GM12891 (cell line): Measurements from ENCODE around the gene SFXN3.
A peak's percentile ranks its signal among the peaks of the same experiment; 100 is the strongest.

Experiments used
- DNase-seq: peaks from one replicate; pipeline ENCODE4 v3.0.0; 2011; ENCODE audit warnings: low spot score; ENCODE audit not compliant: insufficient read length
- FAIRE-seq: peaks from 2 replicates; lab custom pipeline; 2011; peaks lifted over from hg19 to GRCh38; lab: Jason Lieb, UNC
- PAX5 ChIP-seq: IDR thresholded peaks from 2 replicates; pipeline ENCODE4 v1.6.1; 2011; ENCODE audit warnings: low read length, moderate library complexity, mild to moderate bottlenecking; ENCODE audit not compliant: insufficient read depth, severe bottlenecking
- POLR2A ChIP-seq: IDR thresholded peaks from 2 replicates; pipeline ENCODE4 v1.6.1; 2011; ENCODE audit warnings: low read depth, low read length, control low read depth
- POLR2AphosphoS5 ChIP-seq: IDR thresholded peaks from 2 replicates; pipeline ENCODE4 v1.6.1; 2011; ENCODE audit warnings: low read depth, low read length, control low read depth
- POU2F2 ChIP-seq: IDR thresholded peaks from 2 replicates; pipeline ENCODE4 v1.6.1; 2011; ENCODE audit warnings: low read depth, mild to moderate bottlenecking, control low read depth, low read length, moderate library complexity
- SPI1 ChIP-seq: IDR thresholded peaks from 2 replicates; pipeline ENCODE4 v1.6.1; 2011; ENCODE audit warnings: low read depth, low read length, control low read depth
- TAF1 ChIP-seq: IDR thresholded peaks from 2 replicates; pipeline ENCODE4 v1.6.1; 2011; ENCODE audit warnings: low read depth, low read length, control low read depth

Gene SFXN3

DNA sequence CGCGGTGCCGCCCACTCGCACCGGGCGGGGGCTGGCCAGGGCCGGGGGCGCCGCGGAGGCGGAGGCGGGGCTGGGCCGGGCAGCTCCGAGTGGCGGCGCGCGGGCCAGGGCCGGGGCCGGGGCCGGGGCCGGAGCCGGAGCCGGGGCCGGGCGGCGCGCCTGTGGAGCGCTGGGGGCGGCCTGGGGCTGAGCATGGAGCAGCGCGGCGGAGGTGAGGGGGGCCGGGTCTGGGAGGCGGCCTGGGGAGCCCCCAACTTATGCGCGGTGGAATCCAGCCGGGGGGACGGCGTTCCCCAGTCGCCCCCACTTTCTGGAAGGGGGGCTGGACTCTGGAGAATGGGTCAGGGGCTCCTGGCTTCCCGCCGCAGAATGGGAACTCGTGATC lies 31.3 kb upstream of the SFXN3 start, which contains the start of gene LZTS2:
LZTS2 (plus strand) TSS at position 67 of the 385 bp plus-strand sequence. CDS start 2,731 bp downstream, outside the sequence.
- no peak for FAIRE-seq
- no peak for DNase-seq
- TF ChIP-seq PAX5: no peak
- no peak for TF ChIP-seq POLR2AphosphoS5
- no peak for TF ChIP-seq POU2F2
- TF ChIP-seq TAF1: no peak
- no peak for TF ChIP-seq SPI1

DNA sequence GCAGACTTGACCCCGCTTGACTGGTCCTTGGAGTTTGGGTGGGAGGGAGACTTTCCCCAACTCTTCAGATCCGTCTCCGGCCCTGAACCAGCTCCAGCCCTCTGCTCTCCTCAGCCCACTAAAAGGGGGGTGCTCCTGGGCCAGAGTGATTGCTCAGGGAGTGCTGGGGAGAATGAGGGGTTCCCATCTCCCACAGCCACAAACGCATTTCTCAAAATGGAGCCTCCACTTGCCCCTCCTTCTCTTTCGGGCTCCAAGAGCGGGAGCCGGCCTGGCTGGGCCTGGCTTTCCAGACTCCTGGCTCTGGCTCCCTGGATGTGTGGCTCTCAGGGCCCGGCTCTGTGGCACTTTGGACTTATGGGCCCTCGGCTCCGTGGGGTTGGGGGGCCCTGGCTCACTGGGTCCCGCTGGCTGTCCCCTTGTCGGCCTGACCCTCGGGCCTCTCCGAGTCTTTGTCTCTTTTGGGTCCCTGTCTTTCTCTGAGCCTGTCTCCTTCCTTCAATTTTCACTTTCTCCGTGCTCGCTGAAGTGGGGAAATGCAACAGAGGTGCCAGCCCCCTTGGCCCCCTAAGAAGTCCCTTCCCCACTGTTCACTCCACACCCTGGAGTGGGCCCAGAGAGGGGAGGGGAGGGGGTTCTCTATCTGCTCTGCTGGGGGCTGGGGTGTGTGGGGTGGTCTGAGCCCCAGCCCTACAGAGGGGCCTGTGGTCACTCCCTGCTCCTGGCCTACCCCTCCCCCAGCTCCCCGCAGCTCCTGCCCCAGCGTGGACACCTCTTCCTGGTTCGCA lies 30.7 kb upstream of the SFXN3 start:
- no peak for FAIRE-seq
- TF ChIP-seq POLR2A (no peak), POU2F2 (no peak), POLR2AphosphoS5 (no peak), PAX5 (no peak), SPI1 (no peak), TAF1 (no peak)
- DNase-seq: no peak

DNA sequence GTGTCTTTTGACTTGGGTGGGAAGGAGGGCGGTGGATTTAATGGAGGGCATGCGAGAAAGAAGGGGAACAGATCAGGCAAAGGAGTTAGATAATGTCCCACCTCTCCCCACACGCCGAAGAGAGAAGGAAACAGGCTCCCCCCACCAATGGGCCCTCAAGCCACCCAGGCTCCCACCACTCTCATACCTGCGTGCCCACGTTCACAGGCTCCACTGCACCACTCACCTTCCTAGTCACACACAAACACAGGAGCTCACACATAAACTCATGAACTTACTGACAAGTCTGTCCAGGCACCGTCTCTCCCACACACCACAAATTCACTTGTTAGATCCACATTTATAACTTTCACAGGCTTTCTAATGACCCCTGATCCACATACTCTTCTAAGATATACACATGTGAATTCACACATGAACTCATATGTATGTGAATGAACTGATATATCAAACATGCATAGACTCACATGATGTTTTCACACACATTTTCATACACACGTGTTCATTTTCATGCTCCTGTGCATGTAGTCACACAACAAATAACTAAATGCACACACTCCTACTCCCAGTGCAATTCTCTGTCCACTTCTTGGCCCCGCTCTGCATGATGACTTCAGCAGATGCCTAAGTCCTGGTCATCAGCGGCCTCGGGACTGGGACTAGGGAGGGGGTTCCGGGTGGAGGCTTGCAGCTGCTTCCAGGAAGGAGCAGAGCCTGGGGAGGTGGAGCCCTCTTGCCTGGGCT lies 29.9 kb upstream of the SFXN3 start:
- no peak for DNase-seq
- FAIRE-seq: peak; percentile 77

DNA sequence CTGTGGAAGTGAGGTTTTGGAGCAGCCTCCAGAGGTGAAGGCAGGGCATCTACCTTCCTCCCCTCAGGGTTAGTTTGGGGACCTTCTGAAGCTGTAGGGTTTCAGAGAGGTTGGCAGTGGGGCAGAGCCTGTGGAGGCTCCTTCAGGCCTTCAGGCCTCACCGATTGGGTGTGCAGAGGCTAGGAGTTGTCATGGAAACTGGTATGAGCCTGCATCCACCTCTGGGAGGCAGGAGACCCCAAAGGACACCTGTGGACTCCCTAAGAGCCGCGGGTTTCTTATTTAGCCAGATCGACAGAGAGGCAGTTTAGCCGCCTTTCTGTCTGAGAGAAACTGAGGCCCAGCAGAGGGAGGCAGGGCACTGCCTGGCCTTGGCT lies 29.4 kb upstream of the SFXN3 start:
- DNase-seq (no peak), FAIRE-seq (no peak)
- no peak for TF ChIP-seq POU2F2
- TF ChIP-seq TAF1: no peak

More for the DNA sequence above, 29.9 kb upstream of the SFXN3 start:
- TF ChIP-seq TAF1 (no peak), POLR2A (no peak), POLR2AphosphoS5 (no peak), SPI1 (no peak), PAX5 (no peak), POU2F2 (no peak)

DNA sequence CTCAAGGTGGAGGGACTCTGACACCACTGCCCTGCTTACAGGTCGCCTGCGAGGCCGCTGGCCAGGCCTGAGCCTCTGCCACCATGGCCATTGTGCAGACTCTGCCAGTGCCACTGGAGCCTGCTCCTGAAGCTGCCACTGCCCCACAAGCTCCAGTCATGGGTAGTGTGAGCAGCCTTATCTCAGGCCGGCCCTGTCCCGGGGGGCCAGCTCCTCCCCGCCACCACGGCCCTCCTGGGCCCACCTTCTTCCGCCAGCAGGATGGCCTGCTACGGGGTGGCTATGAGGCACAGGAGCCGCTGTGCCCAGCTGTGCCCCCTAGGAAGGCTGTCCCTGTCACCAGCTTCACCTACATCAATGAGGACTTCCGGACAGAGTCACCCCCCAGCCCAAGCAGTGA lies 28.6 kb upstream of the SFXN3 start:
- FAIRE-seq (no peak), DNase-seq (no peak)
- TF ChIP-seq SPI1: no peak
- no peak for TF ChIP-seq PAX5

DNA sequence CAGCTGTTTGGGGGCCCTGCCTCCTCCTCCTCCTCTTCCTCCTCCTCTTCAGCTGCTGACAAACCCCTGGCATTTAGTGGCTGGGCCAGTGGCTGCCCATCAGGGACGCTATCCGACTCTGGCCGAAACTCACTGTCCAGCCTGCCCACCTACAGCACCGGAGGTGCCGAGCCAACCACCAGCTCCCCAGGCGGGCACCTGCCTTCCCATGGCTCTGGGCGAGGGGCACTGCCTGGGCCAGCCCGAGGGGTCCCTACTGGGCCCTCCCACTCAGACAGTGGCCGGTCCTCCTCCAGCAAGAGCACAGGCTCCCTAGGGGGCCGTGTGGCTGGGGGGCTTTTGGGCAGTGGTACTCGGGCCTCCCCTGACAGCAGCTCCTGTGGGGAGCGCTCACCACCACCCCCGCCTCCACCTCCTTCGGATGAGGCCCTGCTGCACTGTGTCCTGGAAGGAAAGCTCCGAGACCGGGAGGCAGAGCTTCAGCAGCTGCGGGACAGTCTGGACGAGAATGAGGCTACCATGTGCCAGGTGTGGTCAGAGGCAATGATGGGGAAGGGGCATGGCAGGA lies 27.3 kb upstream of the SFXN3 start:
- no peak for DNase-seq
- no peak for FAIRE-seq
- TF ChIP-seq POLR2AphosphoS5 (no peak), PAX5 (no peak)

DNA sequence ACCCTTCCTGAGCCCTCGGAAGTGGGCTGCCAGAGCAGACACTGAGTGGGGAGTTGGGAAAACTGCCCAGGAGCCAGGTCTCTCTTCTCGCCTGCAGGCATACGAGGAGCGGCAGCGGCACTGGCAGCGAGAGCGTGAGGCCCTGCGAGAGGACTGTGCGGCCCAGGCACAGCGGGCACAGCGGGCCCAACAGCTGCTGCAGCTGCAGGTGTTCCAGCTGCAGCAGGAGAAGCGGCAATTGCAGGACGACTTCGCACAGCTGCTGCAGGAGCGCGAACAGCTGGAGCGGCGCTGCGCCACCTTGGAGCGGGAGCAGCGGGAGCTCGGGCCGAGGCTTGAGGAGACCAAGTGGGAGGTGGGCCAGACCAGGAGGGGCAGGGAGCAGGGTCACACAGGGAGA lies 25.7 kb upstream of the SFXN3 start:
- FAIRE-seq (no peak), DNase-seq (no peak)
- TF ChIP-seq POLR2AphosphoS5 (no peak), TAF1 (no peak)

DNA sequence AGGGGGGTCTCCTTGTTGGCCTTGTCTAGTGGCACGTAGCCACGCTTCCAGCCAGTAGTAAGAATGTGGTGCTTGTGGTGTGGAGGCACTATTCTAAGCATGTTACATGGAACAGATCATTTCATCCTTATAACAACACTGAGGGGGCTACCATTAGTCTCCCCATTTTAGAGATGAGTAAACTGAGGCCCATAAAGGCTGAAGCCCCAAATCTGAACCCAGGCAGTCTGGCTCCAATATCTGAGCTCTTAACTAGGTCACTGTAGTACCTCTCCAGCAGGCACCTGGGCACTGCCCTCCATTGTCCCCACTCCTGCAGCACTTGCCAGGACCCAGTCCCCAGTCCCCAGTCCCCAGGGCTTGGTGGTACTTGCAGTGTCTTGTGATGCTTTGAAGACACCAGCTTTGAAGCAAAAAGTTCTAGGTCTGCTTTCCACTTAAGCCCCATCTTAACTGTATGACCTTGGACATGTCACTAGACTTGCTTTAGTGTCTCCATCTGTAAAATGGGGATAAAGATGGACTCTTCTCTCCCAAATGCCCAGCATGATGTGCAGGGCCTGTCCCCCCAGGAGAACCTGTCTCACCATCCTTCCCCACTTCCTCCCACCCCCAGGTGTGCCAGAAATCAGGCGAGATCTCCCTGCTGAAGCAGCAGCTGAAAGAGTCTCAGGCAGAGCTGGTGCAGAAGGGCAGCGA lies 25.0 kb upstream of the SFXN3 start:
- FAIRE-seq (no peak), DNase-seq (no peak)
- TF ChIP-seq POU2F2: no peak
- TF ChIP-seq SPI1: no peak
- TF ChIP-seq PAX5: no peak
- TF ChIP-seq POLR2AphosphoS5: no peak

DNA sequence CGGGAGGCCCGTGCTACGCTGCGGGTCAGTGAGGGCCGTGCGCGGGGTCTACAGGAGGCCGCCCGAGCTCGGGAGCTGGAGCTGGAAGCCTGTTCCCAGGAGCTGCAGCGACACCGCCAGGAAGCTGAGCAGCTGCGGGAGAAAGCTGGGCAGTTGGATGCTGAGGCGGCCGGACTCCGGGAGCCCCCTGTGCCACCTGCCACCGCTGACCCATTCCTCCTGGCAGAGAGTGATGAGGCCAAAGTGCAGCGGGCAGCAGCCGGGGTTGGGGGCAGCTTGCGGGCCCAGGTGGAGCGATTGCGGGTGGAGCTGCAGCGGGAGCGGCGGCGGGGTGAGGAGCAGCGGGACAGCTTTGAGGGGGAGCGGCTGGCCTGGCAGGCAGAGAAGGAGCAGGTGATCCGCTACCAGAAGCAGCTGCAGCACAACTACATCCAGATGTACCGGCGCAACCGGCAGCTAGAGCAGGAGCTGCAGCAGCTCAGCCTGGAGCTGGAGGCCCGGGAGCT lies 24.4 kb upstream of the SFXN3 start:
- no peak for TF ChIP-seq POU2F2
- DNase-seq: no peak
- FAIRE-seq: no peak

DNA sequence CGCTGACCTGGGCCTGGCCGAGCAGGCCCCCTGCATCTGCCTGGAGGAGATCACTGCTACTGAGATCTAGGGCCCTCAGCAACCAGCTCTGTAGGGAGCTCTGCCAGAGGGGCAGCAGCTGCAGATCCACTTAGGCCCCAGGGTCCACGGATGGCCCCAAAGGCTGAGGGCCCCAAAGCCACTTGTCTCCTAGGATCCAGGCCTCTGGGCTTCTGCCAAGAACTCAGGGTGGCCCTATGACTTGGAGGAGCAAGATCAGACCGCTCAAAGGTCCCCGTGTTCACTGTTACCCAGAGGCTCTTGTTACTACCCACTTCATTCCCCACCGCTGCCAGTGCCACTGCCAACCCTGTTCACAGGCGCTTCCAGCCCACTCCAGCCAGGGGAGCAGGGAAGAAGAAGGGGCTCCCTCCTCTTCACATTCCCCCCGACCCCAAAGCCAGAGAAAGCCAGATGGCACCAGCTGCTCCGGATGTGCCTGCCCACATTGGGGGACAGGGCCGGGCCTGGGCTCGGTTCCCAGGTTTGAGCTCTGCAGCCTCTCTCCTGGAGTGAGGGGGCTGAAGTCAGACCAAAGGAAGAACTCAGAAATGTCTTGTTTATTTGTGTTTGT lies 23.8 kb upstream of the SFXN3 start:
- DNase-seq (no peak), FAIRE-seq (no peak)
- TF ChIP-seq POLR2AphosphoS5 (no peak), SPI1 (no peak), POLR2A (no peak), POU2F2 (no peak), TAF1 (no peak), PAX5 (no peak)
